WTC11 (cell line): ENCODE results near the gene PPA2.

Experiments
- ATF6 ChIP-seq: sonication (generic); formaldehyde crosslinking; IDR thresholded peaks from 2 replicates; pipeline ENCODE4 v1.8.1; 2023; ENCODE audit warnings: mild to moderate bottlenecking, missing genetic modification reagents
- GRHL2 ChIP-seq: fragments of 250-450 bp; sonication (Bioruptor Pico); IDR thresholded peaks from 2 replicates; pipeline ENCODE4 v1.8.0; 2022; ENCODE audit warnings: mild to moderate bottlenecking, moderate library complexity; ENCODE audit not compliant: insufficient replicate concordance, severe bottlenecking
- NR2C2 ChIP-seq: sonication (generic); formaldehyde crosslinking; IDR thresholded peaks from 2 replicates; pipeline ENCODE4 v1.8.0; 2022; ENCODE audit warnings: mild to moderate bottlenecking, missing genetic modification reagents
- PRDM15 ChIP-seq: sonication (generic); formaldehyde crosslinking; IDR thresholded peaks from 2 replicates; pipeline ENCODE4 v1.8.0; 2022; ENCODE audit warnings: missing genetic modification reagents
- PREB ChIP-seq: sonication (generic); formaldehyde crosslinking; IDR thresholded peaks from 2 replicates; pipeline ENCODE4 v1.8.1; 2022; ENCODE audit warnings: mild to moderate bottlenecking, missing genetic modification reagents, moderate library complexity, borderline replicate concordance
- ZBTB21 ChIP-seq: sonication (generic); formaldehyde crosslinking; IDR thresholded peaks from 2 replicates; pipeline ENCODE4 v1.8.1; 2023; ENCODE audit warnings: mild to moderate bottlenecking, missing genetic modification reagents, borderline replicate concordance
- ZNF138 ChIP-seq: sonication (generic); formaldehyde crosslinking; conservative IDR thresholded peaks from 2 replicates; pipeline ENCODE4 v1.8.1; 2022; ENCODE audit warnings: mild to moderate bottlenecking, moderate library complexity, missing genetic modification reagents
- TF ChIP-seq, protein P1 (sequence below): fragments of 200-600 bp; IDR thresholded peaks from 2 replicates; pipeline ENCODE4 v1.8.0; 2022; ENCODE audit warnings: antibody characterized with exemption

DNA sequence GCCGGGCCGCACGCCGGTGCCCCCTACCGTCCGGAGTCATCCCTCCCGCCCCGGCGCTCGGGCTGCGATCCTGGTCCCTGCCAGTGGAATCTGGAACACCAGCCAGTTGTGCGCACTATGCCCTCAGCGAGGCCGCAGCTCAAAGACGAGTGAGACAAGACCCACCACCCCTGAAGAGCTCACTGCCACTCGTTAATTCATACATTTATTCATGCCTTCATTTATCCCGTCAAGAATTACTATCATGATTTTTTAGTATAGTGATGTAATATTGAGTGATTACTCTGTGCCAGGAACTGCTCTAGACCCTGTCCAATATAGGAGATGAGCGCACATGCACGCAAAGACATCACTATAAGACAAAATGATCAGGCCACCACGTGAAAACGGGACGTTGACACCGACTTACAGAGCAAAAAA lies 247 bp upstream of the PPA2 start:
- TF ChIP-seq NR2C2, result no peak
- TF ChIP-seq, protein P1, sequence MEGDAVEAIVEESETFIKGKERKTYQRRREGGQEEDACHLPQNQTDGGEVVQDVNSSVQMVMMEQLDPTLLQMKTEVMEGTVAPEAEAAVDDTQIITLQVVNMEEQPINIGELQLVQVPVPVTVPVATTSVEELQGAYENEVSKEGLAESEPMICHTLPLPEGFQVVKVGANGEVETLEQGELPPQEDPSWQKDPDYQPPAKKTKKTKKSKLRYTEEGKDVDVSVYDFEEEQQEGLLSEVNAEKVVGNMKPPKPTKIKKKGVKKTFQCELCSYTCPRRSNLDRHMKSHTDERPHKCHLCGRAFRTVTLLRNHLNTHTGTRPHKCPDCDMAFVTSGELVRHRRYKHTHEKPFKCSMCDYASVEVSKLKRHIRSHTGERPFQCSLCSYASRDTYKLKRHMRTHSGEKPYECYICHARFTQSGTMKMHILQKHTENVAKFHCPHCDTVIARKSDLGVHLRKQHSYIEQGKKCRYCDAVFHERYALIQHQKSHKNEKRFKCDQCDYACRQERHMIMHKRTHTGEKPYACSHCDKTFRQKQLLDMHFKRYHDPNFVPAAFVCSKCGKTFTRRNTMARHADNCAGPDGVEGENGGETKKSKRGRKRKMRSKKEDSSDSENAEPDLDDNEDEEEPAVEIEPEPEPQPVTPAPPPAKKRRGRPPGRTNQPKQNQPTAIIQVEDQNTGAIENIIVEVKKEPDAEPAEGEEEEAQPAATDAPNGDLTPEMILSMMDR, result peak; percentile 60; the same call in 1 of the 2 replicates
- TF ChIP-seq ZNF138, result no peak
- TF ChIP-seq ZBTB21 (CRISPR knock-in tag), result peak; percentile 48; the same call in 1 of the 2 replicates
- no peak for TF ChIP-seq GRHL2 (CRISPR knock-in tag)
- no peak for TF ChIP-seq ATF6 (CRISPR knock-in tag)
- TF ChIP-seq PREB (CRISPR knock-in tag), result no peak
- no peak for TF ChIP-seq PRDM15
